ENCODE measurements around the gene VSIG8. TPM values are rescaled to one million over a fixed set of nuclear protein-coding genes. Genes with fewer than 3 reads are reported as not detected.

Gene VSIG8
- total RNA-seq, 2 experiments from 2014 or later: not detected

- CTCF ChIA-PET: interaction anchor here (1.0 to 1.1 kb wide), 2 partner anchors 19 to 25 kb away, joined by 3 to 4 read pairs; no protein-coding TSS in a partner anchor
- Mint-ChIP-seq H3K27ac (no peak overlapping the region), H3K9me3 (no peaks in the 10 kb centered on the region), H3K4me1 (ENCODE audit: low read depth) (peaks cover 34% of the 10 kb centered on the region), H3K27me3 (ENCODE audit: low read depth) (no peaks in the 10 kb centered on the region), H3K36me3 (ENCODE audit: low read depth) (no peaks in the 10 kb centered on the region), H3K4me3 (no peak overlapping the region)
- intact Hi-C loops (cut with micrococcal nuclease): loop anchor here (5.0 kb wide), 1 partner anchor 43 kb away; the partner anchor contains the start of gene DUSP23
- no peak for DNase-seq
These were observed 36.9 kb downstream of the VSIG8 start for GRCh38 chr1:159825564-159825963.

GRCh38 chr1:159823406-159823805, 39.1 kb downstream of the VSIG8 start:
- CTCF ChIA-PET: interaction anchor here (1.7 kb wide), 1 partner anchor 24 kb away, joined by 5 read pairs; no protein-coding TSS in a partner anchor

GRCh38 chr1:159821171-159821867, 41.1 kb downstream of the VSIG8 start:
- Mint-ChIP-seq H3K9me3 (no peaks in the 10 kb centered on the region), H3K27me3 (ENCODE audit: low read depth) (no peaks in the 10 kb centered on the region), H3K4me1 (ENCODE audit: low read depth) (peaks cover 23% of the 10 kb centered on the region), H3K27ac (no peak overlapping the region), H3K36me3 (ENCODE audit: low read depth) (no peaks in the 10 kb centered on the region), H3K4me3 (no peak overlapping the region)
- no peak for DNase-seq
- intact Hi-C loops (cut with micrococcal nuclease): no loop called here
- CTCF ChIA-PET: interaction anchor here (0.6 kb wide), 1 partner anchor 1271 kb away, joined by 4 read pairs; no protein-coding TSS in a partner anchor

More at GRCh38 chr1:159823406-159823805, 39.1 kb downstream of the VSIG8 start:
- H3K9me3 Mint-ChIP-seq: no peaks in the 10 kb centered on the region
- intact Hi-C loops (cut with micrococcal nuclease): no loop called here
- H3K4me3 Mint-ChIP-seq: no peak overlapping the region
- H3K4me1 Mint-ChIP-seq (ENCODE audit: low read depth): peaks cover 41% of the 10 kb centered on the region
- H3K36me3 Mint-ChIP-seq (ENCODE audit: low read depth): no peaks in the 10 kb centered on the region
- H3K27ac Mint-ChIP-seq: no peak overlapping the region
- H3K27me3 Mint-ChIP-seq (ENCODE audit: low read depth): no peaks in the 10 kb centered on the region
- no peak for DNase-seq

GRCh38 chr1:159817276-159818041, 45.0 kb downstream of the VSIG8 start:
- no peak overlapping the region for H3K27ac Mint-ChIP-seq
- intact Hi-C loops (cut with micrococcal nuclease): no loop called here
- CTCF ChIA-PET: interaction anchor here (1.1 kb wide), 1 partner anchor 190 kb away, joined by 3 read pairs; no protein-coding TSS in a partner anchor
- H3K4me3 Mint-ChIP-seq: no peak overlapping the region
- no peaks in the 10 kb centered on the region for H3K36me3 Mint-ChIP-seq (ENCODE audit: low read depth)
- DNase-seq: no peak
- H3K27me3 Mint-ChIP-seq (ENCODE audit: low read depth): no peaks in the 10 kb centered on the region
- no peaks in the 10 kb centered on the region for H3K9me3 Mint-ChIP-seq
- H3K4me1 Mint-ChIP-seq (ENCODE audit: low read depth): peaks cover 11% of the 10 kb centered on the region

- Mint-ChIP-seq H3K4me1 (ENCODE audit: low read depth) (peaks cover 11% of the 10 kb centered on the region), H3K27me3 (ENCODE audit: low read depth) (no peaks in the 10 kb centered on the region), H3K9me3 (no peaks in the 10 kb centered on the region), H3K4me3 (no peak overlapping the region), H3K36me3 (ENCODE audit: low read depth) (no peaks in the 10 kb centered on the region), H3K27ac (no peak overlapping the region)
- CTCF ChIA-PET: interaction anchor here (0.6 to 1.1 kb wide), 3 partner anchors 17 to 191 kb away, joined by 3 read pairs; no protein-coding TSS in a partner anchor
- DNase-seq: no peak
- intact Hi-C loops (cut with micrococcal nuclease): no loop called here
These were observed 46.5 kb downstream of the VSIG8 start for GRCh38 chr1:159815926-159816325.

- no peak for DNase-seq
- CTCF ChIA-PET: interaction anchor here (0.9 to 11.6 kb wide), 3 partner anchors 88 to 594 kb away, joined by 3 to 303 read pairs (median 19); no protein-coding TSS in a partner anchor
- Mint-ChIP-seq H3K36me3 (ENCODE audit: low read depth) (no peaks in the 10 kb centered on the region), H3K4me1 (ENCODE audit: low read depth) (peaks cover 10% of the 10 kb centered on the region), H3K4me3 (no peak overlapping the region), H3K27ac (no peak overlapping the region), H3K9me3 (no peaks in the 10 kb centered on the region), H3K27me3 (ENCODE audit: low read depth) (no peaks in the 10 kb centered on the region)
- intact Hi-C loops (cut with micrococcal nuclease): no loop called here
These were observed 57.5 kb downstream of the VSIG8 start for GRCh38 chr1:159804924-159805323.

Small RNA genes lying within 50 kb of the gene (microRNA-seq; reads per million reads assigned to microRNA genes)
- not detected for gene MIR4259 (ENCODE audit: borderline microRNAs expressed, borderline replicate concordance)

Other genes with a start within 250 kb of the VSIG8 start
- not detected for gene CRP, start 148.1 kb downstream of the VSIG8 start, total RNA-seq
- gene DUSP23, start 81.7 kb downstream of the VSIG8 start, total RNA-seq: 10 to 100 TPM; 13.0 to 14.1 TPM
- gene FCRL6, start 60.3 kb downstream of the VSIG8 start, total RNA-seq: not detected
- under 1 TPM in 1 of 2 experiments, not detected in 1; 0.19 TPM for gene SLAMF8, start 35.8 kb downstream of the VSIG8 start, total RNA-seq
- gene CFAP45, start 37.5 kb upstream of the VSIG8 start, total RNA-seq: 1 to 10 TPM; 2.1 to 2.6 TPM
- gene TAGLN2, start 62.9 kb upstream of the VSIG8 start, total RNA-seq: 100 to 1,000 TPM; 453 to 454 TPM
- not detected for gene IGSF9, start 83.0 kb upstream of the VSIG8 start, total RNA-seq
- not detected for gene SLAMF9, start 91.6 kb upstream of the VSIG8 start, total RNA-seq
- gene PIGM, start 169.3 kb upstream of the VSIG8 start, total RNA-seq: 1 to 10 TPM; 2.6 TPM
- not detected for gene KCNJ10, start 207.5 kb upstream of the VSIG8 start, total RNA-seq
- gene KCNJ9, start 218.9 kb upstream of the VSIG8 start, total RNA-seq: not detected
- 10 to 100 TPM; 22.2 to 24.7 TPM for gene IGSF8, start 236.0 kb upstream of the VSIG8 start, total RNA-seq

Measured in activated naive CD4-positive, alpha-beta T cell treated with anti-CD3 and anti-CD28 coated beads for 36 hours (primary cell).